GM19099 (cell line): ENCODE measurements around the gene PHLDB3.

Experiments
- POLR2A ChIP-seq: IDR thresholded peaks from 3 replicates; pipeline ENCODE4 v1.6.1; 2011; ENCODE audit warnings: low read depth; ENCODE audit not compliant: insufficient read length; ENCODE audit errors: extremely low read depth

Gene PHLDB3

DNA sequence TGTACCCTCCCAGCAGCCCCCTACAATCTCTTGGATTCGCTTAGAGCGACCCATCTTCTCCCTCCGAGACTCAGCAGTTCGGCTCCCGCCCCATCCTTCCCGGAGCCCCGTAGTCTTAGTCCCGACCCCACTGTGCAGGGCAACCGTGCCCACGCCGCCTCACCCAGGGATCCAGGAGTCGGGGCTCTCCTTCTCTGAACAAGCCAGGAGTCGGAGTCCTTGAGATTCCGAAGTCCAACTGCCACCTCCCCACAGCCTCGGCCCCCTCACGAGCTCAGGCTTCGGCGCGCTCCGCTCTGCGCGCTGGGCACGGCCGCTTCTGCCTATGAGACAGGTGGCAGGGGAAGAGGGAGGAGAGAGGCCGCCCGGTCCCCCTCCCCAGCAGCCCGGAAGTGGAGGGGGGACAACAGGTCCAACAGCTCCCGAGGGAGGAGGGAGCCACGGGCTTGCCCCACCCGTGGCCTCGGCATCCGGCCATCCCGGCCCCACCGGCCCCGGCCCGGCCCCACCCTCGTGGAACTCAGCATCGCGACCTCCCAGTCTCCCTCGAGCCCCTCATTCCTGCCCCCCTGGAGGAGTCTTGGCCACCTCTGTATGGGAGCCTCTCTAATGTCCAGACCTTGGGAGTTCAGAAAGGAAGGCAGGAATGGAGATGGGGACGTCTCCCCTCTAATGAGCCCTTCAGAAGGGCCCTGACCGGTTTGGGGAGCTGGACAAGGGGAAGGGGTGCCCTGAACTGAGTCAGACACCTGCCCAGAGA is at the start of gene PHLDB3:
Gene PHLDB3, minus strand, starts transcription at position 321 of the 760 bp plus-strand sequence. CDS start 628 bp downstream, outside the sequence.
- no peak for TF ChIP-seq POLR2A

DNA sequence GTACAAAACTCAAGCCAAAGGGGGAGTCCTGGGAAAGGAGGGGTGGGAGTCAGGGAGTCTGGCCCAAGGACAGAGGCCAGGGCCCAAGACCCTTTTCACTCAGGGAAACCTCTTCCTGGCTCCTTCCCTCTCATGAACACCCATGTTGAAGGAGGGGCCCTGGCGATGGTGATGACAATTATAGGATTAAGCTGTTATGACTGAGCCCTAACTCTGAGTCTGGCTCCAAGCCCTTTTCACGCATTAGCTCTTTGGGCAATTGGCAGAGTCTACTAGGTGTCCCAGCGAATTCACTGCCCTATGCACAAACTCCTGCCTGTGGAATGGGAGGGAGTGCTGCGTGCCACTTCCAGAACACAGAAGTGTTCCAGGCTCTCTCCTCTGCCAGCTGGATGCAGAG is 49.1 kb upstream of the PHLDB3 start:
- TF ChIP-seq POLR2A = no peak

DNA sequence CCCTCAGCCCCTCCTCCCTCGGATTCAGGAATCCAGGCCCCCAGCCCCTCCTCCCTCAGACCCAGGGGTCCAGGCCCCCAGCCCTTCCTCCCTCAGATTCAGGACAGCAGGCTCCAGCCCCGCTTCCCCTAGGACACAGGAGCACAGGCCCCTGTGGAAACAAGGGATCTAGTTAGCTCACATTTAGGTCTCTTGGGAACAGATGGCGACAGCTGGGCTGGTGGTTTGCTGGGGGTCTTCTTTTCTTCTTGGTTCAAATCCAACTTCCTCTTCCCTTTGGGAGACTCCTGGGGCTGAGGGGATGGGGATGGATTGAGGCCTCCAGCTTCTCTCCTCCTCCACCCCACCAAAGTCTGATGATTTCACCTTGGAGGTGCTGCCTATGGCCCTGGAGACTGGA is 48.1 kb upstream of the PHLDB3 start:
- TF ChIP-seq POLR2A = no peak

DNA sequence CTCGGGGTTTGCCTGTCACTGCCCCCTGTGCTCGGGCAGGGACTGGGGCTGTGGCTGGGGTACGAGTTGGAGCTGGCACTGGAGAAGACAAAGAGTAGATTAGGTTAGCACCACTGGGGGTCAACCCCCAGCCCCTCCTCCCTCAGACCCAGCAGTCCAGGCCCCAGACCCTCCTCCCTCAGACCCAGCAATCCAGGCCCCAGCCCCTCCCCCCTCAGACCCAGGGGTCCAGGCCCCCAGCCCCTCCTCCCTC is 47.6 kb upstream of the PHLDB3 start:
- TF ChIP-seq POLR2A = no peak

DNA sequence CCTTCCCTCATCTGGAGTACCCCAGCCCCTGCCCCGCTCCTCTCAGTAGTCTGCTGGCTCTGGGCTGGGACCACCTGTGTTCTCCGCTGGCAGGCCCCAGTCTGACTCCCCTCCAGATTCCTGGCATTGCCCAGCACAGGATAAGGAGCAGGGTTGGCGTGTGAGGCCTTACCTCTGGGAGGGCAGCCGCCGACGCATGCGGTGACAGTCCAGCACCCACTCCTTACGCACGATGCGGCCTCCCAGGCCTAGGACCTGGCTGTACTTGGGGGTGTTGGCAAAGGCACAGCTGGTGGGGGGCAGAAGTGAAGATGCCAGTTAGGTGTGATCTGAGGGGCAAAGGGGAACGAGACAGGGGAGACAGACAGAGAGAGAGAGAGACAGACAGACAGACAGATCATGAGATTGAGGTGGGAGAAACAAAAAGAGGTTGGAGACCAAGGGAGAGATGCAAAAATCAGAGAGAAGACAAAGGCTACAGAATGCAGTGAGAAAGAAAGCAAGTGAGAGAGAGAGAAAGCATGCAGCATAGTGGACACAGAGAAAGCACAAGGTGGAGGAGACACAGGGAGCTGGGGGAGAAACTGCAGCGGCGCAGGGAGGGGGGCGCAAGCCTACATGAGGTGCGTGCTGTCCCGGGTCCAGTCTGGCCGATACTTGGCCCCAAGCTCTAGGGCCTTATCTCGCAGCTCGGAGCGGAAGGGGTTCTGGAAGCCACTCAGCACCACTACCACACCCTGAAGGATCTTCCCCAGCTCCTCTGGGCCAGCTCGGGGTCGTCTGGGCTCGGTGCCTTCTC is 47.1 kb upstream of the PHLDB3 start:
- no peak for TF ChIP-seq POLR2A

DNA sequence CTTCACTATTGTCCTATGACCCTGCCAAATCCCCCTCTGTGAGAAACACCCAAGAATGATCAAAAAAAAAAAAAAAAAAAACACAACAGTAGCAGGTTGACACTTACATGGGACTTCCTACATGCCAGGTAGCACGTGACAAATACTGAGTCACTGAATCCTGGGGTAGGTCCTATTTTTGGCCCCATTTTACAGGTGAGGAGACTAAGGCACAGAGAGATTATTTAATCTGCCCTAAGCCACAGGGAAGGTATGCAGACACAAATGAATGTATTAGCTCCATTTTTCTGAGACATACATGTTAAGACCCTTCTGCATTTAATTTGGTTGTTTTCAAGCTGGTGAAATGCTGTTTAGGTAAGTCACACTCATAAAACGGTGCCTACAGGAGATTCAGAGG is 44.2 kb upstream of the PHLDB3 start:
- no peak for TF ChIP-seq POLR2A

DNA sequence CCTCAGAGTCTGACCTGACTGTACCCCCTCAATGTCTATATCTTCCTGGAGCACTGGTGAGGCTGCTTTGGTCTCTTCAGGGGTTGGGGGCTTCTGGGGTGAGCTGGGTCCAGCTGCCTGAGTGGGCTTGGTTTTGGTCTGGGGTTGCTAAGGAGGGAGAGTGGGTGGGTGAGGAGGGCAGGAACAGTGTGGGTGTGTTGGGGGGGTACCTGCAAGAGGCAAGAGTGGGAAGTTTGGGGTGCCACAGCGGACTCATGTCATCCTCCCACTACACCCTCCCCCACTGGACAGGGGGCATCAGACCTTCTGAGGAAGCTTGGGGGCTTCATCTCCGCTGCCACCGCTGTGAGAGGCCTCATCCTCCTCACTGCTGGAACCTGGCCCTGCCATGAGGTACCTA is 42.0 kb upstream of the PHLDB3 start:
- TF ChIP-seq POLR2A = no peak

DNA sequence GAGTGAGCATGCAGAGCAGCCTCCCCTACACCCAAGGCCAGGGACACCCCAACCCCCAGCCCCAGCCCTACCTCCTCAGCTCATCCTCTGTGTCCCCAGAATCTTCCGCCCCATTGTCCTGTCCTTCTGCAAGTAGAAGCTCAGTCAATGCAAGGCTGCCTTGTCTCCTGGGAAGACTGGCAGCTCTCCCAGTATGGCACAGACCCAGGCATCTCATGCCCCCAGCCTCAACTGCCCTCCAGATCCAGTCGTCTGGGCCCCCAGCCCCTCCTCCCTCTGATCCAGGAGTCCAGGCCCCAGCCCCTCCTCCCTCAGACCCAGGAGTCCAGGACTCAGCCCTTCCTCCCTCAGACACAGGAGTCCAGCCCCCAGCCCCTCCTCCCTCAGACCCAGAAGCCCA is 41.4 kb upstream of the PHLDB3 start:
- TF ChIP-seq POLR2A = no peak

DNA sequence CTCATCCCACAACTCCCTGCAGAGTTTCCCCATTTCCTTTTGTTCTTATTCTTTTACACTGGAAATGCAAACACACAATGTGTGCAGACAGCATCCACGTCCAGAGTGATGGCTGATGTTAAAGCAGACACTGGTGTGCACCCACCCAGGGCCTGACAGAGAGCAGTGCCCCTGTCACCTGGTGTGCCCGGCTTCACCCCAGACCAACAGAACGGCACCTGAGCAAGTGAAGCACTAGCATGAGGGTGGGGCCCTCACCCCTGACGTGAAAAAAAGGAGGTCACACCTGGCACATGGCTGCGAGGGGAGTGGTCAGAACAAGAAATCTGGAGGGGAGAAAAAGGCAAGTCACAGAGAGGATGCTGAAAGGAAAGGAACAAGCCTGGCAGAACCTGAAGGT is 40.7 kb upstream of the PHLDB3 start:
- no peak for TF ChIP-seq POLR2A

DNA sequence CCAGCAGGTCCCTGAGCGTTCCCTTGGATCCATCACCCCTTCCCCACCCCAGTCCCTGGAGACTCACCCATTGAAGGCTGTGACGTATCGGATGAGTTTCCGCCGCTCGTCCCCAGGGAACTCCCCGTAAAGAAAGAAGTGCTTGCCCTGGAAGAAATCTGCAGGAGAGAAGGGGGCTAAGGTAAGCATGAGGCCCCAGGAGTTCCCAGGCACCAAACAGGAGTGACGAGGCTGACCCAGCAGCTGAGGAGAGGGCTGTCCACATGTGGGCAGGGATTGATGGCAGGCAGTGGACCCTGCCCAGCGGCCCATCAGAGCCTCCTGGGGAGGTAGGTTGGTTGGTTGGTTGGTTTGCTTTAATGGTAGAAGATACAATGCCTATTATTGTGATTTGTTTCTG is 39.5 kb upstream of the PHLDB3 start:
- TF ChIP-seq POLR2A = no peak

DNA sequence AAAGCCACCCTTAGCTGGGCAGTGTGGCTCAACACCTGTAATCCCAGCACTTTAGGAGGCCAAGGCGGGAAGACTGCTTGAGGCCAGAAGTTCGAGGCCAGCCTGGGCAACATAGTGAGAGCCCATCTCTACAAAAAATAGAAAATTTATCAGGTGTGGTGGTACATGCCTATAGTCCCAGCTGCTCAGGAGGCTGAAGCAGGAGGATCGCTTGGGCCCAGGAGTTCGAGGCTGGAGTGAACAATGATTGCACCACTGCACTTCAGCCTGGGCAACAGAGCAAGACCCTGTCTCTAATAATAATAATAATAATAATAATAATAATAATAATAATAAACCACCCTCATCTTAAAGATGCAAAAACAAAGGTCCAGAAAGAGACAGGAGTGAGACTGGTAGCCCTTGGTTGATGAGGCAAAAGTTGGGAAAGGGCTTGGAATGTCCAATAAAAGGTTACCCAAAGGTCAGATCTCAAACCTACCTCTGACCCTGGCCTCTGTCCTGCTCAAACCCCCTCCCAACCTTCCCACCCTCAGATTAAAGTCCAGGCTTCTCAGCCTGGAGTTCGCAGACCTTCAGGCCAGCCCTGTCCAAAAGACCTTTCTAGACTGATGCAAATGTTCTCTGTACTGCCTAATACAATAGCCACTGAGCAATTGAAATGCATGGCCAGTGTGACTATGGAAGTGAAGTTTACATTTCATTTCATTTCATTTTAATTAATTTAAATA is 37.5 kb upstream of the PHLDB3 start:
- no peak for TF ChIP-seq POLR2A

DNA sequence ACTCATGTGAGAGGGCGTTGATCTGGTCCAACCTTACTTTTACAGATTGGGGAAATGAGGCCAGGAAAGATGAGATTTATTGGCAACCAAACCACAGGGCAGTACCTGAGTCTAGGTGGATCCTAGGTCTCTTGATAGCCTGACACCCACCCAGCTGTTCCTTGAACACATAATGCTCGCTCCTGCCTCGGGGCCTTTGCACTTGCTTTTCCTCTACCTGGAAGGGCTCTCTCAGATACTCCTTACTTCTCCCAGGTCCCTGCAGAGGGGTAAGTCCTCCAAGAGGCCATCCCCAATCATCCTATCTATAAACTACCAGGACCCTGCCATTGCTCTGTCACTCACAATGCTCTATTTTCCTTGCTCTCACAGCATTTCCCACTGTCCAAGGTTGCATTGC is 35.8 kb upstream of the PHLDB3 start:
- no peak for TF ChIP-seq POLR2A

DNA sequence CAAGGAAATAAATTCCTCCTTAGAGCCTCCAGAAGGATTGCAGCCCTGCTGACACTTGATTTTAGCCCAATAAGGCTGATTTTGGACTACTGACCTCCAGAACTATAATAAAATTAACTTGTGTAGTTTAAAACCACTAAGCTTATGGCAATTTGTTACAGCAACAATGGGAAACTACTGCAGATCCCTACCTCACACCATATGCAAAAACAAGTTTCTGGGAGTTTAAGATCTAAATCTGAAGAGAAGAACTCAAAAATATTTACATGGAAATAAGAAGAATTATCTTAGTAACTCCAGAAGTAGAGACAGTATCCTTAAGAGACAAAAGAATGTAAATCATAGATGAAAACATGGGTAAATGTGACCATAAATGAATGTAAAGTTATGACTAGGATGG is 34.4 kb upstream of the PHLDB3 start:
- no peak for TF ChIP-seq POLR2A

DNA sequence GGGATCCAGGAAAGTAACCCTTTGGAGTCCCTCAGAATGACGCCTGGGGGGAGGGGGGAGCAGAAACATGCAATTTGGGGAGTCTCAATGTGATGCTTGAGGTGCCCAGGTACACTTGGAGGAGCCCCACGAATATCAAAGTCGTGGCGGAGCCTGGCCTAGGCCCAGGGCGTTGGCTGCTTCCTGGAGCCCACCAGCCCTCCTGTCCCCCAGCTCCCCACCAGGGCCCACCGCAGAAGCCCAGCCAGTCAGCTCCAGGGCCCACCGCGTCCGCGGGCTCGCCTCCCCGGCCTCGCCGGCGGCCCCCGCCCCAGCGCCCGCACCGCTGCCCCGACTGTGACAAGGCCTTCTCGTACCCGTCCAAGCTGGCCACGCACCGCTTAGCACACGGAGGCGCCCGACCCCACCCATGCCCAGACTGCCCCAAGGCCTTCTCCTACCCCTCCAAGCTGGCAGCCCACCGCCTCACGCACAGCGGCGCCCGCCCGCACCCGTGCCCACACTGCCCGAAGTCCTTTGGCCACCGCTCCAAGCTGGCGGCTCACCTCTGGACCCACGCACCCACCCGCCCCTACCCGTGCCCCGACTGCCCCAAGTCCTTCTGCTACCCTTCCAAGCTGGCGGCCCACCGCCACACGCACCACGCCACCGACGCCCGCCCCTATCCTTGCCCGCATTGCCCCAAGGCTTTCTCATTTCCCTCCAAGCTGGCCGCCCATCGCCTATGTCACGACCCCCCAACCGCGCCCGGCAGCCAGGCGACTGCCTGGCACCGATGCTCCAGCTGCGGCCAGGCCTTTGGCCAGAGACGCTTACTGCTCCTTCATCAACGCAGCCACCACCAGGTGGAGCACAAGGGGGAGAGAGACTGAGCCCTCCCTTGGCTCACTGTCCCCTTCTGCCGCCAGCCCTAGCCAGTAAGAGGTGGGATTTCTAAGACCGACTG is 30.5 kb upstream of the PHLDB3 start:
- TF ChIP-seq POLR2A = no peak

DNA sequence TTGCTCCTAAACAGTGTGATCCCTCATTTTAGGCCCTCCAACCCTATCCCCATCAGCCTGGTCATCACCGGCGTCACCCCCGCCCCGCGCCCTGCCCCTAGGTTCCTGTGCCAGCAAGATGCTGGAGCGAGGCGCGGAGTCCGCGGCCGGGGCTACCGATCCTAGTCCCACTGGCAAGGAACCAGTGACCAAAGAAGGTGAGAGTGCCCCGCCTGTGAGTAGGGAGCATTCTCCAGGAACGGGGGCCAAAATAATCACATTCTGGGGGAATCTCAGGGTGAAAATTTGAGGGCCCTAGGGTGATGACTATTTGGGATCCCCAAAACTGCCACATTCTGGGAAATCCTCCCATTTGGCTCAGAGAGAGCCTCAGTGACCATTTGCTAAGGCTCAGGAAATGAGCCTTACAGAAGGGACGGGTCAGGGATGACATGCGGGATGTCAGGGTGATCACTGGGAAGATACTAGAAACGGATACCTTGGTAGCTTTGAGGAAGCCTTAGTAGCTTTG is 29.8 kb upstream of the PHLDB3 start:
- no peak for TF ChIP-seq POLR2A

DNA sequence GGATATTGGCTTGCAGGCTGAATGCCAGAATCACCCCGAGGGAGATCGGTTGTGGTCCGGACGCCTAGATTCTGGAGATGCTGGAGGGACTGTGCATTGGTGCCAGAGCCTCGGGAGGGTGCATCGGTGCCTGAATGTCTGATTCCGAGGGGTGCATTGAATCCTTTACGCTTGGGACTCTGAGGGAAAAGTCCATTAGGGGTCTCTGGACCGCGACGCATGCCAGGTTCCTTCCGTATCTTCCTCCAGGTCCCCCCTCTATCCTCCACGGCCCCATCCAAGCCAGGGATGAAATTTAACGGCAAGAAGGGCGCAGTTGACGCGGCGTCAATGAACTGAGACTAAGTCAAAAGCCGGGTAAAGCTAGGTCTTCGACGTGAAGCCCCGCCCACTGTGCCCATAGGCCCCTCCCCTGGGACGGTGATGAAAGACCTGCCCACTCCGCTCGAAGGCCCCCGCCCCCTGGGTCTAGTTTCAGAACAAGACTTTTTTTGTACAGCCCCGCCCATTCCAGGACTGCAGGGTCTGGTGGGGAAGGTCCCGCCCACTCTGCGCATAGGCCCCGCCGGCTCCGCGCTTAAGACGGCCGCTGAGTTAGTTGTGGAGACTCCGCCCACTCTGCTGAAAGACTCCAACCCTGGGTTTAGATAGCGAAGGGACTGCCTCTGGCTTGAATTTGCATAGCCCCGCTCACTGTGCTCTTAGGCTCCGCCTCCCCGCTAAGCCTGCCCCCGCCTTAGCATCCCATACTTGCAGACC is 29.2 kb upstream of the PHLDB3 start:
- no peak for TF ChIP-seq POLR2A
